WI38 (cell line): Measurements from ENCODE around the gene HECW1.

Experiments
- H3K4me3 ChIP-seq: 2 replicates; pipeline ENCODE4 v1.5.1; 2011; ENCODE audit warnings: low read depth, mild to moderate bottlenecking, control low read depth, low read length
- TF ChIP-seq, protein P1 (sequence below): IDR thresholded peaks from 2 replicates; pipeline ENCODE4 v1.5.1; 2012; ENCODE audit warnings: low read depth, mild to moderate bottlenecking, control low read depth, low read length

Gene HECW1

DNA sequence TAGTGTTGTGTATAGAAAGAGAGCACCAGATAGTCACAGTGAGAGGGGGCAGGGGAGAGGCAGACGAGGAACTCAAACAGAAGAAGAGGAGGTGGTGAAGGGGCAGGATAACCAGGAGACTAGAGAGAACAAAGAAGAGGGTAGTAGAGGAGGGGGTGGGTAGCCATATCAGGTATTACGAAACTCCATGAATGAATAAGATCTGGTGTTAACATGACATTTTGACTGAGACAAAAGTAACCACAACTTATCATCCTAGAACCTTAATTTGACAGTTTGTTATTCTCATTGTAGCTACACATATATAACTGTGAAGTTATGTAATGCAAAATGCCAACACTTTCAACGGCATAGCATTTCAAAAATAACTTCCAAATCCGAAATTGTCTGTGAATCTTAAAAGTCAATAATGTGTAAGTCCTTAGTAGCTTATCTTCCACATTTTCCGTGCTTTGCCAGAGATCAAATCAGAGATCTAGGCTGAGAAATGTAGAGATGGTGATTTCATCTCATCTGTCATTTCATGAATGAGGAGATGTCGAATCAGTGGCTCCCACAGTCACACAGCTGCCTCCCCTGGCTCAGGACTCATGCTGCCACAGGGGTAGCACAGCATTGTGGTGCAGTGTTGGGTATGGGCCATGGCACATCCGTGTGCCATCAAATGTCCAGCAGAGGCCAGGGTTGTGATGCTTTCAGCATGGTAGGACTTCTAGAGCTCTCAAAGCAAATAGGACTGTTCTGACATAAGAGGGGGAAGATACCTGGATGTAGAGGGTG is 202.1 kb downstream of the HECW1 start:
- no peak overlapping the region for H3K4me3 ChIP-seq
- TF ChIP-seq, protein P1, sequence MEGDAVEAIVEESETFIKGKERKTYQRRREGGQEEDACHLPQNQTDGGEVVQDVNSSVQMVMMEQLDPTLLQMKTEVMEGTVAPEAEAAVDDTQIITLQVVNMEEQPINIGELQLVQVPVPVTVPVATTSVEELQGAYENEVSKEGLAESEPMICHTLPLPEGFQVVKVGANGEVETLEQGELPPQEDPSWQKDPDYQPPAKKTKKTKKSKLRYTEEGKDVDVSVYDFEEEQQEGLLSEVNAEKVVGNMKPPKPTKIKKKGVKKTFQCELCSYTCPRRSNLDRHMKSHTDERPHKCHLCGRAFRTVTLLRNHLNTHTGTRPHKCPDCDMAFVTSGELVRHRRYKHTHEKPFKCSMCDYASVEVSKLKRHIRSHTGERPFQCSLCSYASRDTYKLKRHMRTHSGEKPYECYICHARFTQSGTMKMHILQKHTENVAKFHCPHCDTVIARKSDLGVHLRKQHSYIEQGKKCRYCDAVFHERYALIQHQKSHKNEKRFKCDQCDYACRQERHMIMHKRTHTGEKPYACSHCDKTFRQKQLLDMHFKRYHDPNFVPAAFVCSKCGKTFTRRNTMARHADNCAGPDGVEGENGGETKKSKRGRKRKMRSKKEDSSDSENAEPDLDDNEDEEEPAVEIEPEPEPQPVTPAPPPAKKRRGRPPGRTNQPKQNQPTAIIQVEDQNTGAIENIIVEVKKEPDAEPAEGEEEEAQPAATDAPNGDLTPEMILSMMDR: no peak

DNA sequence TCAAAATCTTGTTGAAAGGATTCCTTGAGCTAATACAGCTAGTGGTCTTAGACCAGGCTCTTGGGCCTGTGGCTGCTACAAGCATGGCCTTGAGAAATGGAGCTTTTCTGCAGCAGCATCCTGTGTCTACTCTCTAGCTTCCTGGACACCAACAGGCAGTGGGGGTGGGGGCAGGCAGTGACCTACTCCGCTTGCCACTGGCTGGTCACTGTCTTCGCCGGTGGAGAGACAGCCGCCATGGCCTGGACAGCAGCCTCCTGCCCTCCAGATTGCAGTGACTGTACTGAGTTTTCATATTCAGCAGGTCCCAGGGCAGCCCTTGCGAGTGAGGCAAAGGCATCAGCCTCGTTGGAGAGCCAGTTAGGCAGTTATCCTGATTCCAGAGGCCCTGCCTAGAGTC is 204.6 kb downstream of the HECW1 start:
- no peak overlapping the region for H3K4me3 ChIP-seq
- TF ChIP-seq, protein P1: no peak

DNA sequence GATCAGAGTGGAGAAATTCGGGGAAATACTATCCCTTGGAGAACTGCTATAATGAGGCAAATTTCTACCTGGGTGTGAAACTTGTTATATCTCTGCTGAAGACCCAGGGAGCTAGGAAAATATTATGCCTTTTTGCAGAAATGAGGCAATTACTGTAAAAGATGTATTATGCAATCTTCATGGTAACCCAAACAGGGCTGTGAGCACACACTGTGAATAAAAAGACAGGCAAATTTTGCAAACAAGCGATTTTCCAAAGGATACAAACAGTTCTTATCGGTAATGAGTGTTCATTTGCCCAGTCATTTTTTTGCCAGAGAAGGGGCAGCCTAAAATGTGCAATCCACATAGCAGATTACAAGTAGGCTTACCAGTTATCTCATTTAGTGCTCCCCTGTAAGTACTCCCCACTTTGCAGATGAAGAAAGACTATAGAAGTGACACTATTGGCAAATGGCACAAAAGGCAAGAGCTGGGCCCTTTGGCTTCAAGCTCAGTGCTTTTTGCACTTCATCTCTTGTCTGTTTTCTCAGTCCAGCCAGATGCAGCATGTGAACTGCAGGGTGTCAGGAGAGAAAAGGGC is 205.8 kb downstream of the HECW1 start:
- TF ChIP-seq, protein P1: no peak
- H3K4me3 ChIP-seq: no peak overlapping the region

DNA sequence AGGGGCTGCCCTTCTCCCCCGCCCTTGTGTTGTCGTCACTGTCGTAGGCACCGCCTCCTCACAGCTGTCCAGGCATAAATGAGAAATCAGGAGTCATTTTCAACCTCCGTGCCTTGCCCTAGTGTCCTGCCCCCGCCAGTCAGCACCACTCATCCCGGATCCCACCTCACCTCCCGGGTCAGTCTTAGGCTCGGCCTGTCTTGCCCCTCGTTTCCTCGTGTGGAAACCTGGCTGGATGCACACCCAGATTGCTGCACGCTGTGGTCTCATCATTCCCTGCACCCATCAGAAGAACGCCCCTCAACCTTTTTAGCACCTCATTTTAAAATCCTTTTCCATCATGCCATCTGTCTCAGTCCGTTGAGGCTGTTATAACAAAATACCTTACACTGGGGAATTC is 213.1 kb downstream of the HECW1 start:
- TF ChIP-seq, protein P1: no peak
- no peak overlapping the region for H3K4me3 ChIP-seq

DNA sequence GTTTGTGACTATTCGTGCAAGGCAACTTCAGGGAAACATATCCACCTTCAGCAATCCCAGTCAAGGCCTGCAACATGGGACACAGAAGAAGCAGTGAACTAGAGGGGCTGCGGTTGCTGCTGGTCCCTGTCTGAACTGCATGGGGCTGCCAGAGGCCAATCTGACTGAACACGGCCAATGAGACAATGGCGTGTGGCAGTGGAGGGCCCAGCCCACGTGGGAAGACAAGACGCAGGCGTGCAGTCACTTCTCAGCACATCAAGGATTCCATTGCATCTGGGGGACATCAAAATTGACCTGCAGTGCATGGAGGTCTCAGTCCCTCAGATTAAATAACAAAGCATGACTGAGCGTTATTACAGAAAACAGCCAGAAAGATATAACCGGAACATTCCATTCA is 215.9 kb downstream of the HECW1 start:
- no peak overlapping the region for H3K4me3 ChIP-seq
- TF ChIP-seq, protein P1: no peak

DNA sequence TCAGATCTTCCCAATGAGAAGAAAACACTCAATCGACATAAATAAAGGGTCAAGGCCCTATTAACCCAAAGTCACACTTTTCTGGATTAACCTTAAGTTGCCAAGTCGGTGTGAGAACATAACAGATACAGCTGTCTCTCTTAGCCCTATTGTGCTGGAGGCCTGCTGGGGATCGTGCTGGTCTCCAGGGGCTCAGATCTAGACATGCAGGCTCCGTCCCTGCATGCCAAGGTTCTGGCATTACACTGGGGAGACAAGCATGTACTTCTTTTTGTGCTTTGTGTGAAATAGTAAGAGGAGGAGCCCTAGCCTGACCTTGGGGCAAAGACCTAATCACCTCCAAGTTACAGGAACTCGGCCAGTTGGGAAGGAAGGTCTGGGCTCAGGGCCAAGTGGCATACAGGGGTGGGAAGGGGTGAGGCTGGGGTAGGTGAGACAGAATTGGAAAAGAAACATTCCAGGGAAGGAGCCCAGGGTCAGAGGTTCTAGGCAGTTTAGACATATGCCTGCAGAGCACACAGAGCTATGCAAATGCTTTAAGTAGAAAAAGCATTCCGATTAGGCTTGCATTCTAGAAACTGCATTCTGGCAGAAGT is 216.4 kb downstream of the HECW1 start:
- no peak overlapping the region for H3K4me3 ChIP-seq
- TF ChIP-seq, protein P1: no peak

DNA sequence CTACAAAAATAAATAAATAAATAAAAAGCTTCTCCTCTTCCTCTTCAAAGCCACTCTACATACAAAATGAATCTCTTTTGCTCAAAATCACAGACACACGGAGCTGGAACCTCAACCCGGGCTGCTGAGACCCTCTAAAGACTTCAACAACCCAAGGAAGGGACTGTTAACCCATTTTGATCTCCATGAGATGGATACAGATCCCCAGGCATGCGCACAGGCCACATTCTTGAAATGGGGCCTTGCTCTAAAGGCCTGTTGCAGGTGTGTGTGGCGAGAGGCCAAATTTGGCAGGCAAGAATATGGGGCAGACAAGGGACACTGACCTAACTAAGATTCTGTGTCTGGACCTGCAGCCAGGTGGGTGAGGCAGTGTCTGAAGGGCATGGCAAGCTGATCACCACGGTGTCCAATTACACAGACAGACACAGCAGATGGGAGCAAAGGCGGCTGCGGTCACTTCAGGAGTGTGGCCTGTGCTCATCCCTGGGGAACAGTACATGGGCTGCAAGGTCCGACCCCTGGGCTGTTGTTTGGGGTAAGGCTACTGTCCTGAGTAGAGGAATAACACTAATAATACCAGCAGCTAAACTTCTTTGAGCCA is 219.8 kb downstream of the HECW1 start:
- TF ChIP-seq, protein P1: no peak

More for the DNA sequence above, 219.8 kb downstream of the HECW1 start:
- H3K4me3 ChIP-seq: no peak overlapping the region
